SKM-1 treated with dmso at 0.1 percent for 144 hours (cell line): Measurements from ENCODE around the gene TMEM138.

ENCODE experiments used
- DNase-seq: peaks from one replicate; lab custom pipeline; 2025; ENCODE audit not compliant: unreplicated experiment; lab: John Stamatoyannopoulos, UW

The TMEM138 gene

DNA sequence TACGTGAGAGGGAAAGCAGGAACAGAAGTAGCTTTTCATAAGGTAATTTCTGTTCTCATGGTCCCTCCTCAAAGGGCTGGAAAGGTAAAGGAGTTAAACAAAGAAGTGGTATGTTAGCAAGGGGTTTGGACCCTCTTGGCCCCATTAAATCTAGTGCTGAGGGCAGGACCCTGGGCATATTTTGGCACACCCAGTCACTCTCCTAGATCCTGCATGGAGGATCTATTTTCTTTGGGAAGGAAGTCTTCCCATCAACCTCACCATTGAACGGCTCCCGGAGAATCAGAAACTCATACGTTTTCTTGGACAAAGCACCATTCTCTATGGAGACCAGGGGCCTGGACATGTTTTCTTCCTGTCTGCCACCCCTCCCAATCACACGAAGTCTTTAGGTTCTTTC, 41.9 kb downstream of the TMEM138 start:
- no peak for DNase-seq

DNA sequence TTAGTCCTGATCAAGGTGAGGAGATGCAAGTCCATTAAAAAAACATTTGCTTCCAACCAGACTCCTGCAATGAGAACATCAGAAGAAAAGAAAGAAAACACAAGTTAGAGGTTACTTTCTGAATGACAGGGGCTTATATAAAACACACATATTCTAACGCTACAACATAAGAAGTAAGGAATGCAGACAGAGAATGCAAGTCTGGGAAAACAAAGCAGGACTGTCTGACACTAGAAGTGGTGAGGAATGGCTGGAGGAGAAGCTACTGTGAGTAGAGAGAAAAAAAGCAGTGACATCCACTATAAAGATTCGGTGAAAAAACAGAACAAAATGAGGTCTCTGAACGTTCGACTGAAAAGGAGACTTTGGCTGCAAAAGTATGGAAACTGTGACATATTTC, 42.5 kb downstream of the TMEM138 start:
- no peak for DNase-seq

DNA sequence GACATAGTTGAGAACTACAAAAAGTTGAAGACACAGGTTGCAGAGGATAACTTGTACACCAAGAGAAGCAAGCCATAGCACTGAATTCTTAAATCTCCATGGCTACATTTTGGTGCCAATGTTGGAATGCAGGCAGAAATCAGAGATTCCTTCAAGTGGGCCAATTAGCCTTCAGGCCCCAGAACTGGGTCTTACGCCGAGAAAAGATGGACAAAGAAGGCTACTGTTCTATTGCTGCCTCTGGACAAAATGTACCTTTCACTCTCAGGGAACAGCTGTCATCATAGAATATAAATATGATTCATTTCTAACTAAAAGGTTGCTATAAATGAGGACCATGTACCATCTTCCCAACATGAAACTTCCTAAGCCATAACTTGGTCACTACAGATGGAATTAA, 43.9 kb downstream of the TMEM138 start:
- no peak for DNase-seq

DNA sequence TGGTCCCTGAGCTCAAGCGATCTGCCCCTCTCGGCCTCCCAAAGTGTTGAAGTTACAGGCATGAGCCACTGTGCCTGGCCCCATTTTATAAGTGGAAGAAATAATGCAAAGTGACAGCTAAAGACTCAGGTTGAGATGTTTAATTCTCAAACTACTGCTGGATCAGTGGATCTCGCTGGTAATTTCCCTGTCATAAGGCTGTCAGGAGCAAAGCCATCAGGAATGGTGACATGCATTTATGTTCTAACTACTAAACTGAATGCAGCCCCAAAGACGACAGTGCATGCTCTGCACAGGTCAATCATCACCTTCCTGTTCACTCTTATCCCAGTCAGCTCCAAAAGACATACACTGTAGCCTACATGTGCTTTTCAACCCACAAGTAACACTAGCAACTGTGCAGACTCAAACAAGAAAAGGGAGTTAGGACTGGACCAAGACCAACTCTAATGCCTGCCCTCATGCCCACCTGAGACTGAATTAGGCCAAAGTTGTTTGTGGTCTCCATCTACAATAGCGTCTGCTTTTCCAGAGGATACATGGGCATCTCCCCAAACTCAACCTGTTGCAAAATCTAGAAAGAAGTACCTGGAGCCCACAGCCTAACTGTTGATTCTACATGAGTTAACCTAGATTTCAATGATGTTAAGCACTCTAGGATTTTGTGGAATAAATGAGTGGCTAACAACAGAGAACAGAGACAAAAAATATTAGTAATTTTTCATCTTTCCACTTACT, 45.0 kb downstream of the TMEM138 start:
- no peak for DNase-seq

DNA sequence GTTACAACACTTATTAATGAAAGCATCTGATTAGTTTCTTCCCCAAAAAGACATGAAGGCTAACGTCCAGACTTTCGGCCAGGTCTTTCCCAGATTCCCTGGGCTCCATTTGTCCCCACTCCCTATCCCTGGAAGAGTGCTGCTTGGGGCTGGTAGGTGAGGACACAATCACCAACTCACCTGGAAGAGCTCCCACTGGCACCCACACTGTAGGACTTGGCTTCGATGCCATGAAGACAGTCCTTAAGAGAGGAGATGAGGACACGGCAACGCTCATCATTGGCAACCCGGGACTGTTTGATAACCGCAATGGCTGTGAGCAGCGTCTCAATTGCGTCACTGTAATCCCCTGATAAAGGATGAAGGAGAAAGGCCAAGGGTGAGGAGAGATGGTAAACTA, 49.4 kb downstream of the TMEM138 start:
- DNase-seq = no peak

DNA sequence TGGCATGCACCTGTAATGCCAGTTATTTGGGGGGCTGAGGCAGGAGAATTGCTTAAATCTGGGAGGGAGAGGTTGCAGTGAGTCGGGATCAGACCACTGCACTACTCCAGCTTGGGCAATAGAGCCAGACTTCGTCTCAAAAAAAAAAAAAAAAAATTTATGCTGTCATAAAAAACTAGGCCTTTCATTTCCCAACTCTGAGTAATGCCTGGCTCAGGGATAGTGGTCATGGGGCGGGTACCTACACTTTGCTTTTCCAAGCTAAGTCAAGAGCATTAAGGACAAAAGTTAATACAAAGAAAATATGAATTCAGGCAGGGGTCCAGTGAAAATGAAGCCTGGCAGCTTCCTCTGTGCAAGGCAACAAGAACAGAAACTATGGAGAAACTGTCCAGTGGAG, 51.3 kb downstream of the TMEM138 start:
- no peak for DNase-seq

DNA sequence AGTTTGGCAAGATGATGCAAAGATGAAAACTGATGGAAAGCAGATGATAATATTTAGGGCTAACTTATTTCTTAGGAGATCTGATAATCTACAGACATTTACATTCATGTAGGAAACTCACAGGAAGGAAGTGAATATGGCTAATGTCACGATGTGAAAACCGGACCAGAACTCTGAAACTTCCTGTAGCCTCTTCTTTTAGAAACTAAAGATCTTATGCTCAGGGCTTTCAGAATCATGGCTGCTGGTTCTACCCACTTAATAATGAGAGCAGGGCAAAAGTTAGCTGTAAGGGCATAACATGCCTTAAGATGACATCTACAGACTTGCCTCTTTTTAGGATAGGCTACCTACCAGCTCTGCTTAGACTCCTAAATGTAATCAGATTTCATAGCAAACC, 52.4 kb downstream of the TMEM138 start:
- no peak for DNase-seq

DNA sequence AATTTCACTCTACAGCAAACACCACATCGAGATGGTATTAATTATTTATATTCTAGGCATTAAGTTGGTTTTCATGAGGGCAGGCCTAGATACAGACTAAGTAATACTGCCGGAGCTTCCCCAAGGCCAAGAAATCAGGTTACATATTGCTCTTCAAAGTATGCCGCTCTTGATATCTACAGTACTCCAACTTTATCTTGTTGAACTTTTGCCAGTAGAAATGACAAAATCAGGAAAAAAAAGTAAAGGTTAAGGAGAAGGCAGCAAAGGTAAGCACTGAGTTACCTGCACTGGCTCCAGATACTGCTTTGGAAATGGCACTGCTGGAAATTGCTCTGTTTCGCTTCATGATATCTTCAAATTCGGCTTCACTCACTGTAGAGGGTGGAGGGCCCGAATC, 53.2 kb downstream of the TMEM138 start:
- DNase-seq = no peak

DNA sequence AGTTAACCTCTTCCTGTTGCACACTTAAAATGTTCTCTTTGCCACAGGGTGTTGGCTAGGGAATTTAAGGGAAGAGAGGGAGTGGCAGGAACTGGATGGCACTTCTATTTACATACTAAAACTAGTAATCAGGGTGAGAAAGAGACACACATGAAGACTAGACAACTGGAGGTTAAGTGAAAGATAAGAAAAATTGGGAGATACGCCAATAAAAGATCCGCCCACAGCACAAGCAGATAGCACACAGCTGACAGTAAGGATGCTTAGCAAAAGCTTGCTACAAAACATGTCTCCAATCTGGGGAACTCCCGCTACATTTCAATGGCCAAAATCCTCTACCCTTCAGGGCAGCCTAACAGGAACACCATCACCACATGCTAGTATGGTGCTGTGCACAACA, 54.8 kb downstream of the TMEM138 start:
- no peak for DNase-seq

DNA sequence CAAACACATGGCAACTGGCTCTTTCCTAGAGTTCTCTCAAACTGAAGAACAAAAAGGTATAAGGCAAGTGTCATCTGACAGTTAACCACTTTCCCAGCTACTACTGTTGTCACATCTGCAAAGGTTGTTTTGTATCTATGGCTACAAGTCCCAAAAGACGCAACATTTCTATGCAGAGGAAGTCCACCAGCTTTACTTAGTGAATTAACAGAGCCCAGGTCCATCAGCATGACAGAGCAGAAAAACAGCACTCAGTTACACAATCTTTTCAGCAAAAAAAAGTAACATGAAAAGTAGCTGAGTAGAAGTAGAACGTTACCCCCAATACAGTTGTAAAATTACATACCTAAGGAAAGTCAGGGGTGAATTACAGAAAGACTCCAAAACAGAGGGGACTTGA, 55.5 kb downstream of the TMEM138 start:
- no peak for DNase-seq

DNA sequence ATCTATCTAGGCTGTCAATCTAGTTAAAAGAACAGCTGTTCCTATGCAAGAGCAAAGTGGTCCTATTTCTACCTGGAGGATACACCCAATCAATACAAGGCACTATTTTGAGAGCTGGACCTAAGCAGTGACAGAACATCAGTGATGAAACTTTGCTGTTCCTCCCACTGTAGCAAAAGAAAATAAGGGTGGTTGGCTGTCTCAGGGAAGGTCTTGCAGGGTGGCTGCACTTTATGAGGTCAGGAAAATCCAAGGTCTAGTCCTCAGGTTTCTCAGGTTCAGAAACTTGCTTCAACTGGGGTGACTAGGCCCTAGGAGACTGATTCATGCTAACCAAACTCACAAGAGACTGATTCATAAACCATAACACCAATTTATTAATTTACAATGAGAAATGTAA, 56.0 kb downstream of the TMEM138 start:
- no peak for DNase-seq
